Effector CD4-positive, alpha-beta T cell (primary cell): Measurements from ENCODE around the gene MAD1L1.

Experiments used
- DNase-seq: peaks from one replicate; pipeline ENCODE4 v3.0.0-alpha.2; 2020

The MAD1L1 gene

DNA sequence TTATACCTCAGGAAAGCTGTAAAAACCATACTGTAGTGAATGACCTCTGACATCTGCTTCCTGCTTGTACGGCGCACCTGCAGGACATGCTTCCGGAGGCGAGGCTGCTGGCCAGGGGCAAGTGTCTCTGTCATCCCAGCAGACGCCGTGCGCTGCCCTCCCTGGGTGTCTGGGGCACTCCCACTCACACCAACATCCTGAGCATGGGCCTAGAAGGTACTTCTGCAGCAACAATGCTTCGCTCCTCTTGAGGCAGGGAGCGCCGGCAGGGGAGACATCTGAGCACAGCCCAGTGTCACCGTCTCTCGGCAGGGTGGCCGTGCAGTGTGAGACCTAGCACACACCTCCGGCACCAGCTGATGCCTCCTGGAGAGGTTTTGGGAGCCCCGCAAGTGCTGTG, 269.2 kb downstream of the MAD1L1 start:
- DNase-seq = no peak

DNA sequence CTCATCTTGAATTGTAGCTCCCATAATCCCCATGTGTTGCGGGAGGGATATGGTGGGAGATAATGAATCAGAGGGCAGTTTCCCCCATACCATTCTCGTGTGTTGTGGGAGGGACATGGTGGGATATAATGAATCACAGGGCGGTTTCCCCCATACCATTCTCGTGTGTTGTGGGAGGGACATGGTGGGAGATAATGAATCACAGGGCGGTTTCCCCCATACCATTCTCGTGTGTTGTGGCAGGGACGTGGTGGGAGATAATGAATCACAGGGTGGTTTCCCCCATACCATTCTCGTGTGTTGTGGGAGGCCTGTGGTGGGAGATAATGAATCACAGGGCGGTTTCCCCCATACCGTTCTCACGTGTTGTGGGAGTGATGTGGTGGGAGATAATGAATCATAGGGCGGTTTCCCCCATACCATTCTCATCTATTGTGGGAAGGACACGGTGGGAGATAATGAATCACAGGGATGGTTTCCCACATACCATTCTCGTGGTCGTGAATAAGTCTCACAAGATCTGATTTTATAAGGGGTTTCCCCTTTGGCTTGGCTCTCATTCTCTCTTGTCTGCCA, 271.0 kb downstream of the MAD1L1 start:
- DNase-seq = peak; percentile 31

DNA sequence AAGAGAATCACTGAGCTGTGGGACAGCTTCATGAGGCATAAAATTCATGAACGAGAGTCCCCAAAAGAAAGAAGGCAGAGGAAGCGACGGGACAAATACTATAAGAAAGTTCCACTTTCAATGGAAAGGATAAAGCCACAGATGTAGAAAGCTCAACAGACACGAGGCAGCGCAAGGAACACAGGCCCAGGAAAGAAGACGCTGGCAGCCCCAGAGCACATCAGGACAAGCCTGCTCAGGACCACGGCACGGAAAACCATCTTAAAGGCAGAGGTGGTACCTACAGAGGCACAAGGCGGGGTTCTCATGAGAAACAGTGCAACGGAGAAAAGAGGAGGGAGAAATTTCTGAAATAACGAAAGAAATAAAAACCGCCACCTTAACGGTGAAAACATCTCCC, 273.4 kb downstream of the MAD1L1 start:
- no peak for DNase-seq

DNA sequence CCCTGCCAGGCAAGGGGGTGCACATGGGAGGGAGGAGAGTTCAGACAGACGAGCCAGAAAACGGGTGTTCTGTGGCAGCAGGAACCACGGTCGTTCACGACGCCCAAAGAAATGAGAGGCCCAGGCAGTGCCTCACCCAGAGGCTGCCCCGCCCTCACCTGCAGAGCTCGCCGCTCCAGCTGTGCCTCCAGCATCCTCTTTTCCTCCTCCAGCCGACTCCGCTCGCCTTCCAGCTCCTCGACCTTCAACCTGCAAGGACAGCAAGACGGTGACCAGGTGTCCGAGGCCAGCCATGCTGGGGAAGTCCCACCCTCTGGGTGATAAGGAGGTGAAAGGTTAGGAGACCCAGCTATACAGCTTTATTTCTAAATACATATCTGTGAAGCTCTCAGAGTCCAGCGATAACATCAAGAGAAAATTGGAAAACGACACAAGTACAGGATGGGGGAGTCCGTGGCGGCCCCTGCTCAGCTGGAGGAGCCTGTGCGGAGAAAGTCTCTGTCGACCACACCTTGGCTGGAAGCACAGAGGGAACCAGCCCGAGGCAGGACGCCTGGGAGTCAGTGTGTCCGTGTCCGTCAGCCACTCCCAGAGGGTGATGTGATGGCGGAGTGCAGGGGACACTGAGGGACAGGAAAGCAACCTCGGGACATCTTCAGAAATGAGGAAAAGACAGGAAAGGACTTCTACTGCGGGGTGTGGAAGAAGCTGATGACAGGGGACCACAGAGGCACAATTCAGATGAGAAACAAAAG, 275.1 kb downstream of the MAD1L1 start:
- no peak for DNase-seq

DNA sequence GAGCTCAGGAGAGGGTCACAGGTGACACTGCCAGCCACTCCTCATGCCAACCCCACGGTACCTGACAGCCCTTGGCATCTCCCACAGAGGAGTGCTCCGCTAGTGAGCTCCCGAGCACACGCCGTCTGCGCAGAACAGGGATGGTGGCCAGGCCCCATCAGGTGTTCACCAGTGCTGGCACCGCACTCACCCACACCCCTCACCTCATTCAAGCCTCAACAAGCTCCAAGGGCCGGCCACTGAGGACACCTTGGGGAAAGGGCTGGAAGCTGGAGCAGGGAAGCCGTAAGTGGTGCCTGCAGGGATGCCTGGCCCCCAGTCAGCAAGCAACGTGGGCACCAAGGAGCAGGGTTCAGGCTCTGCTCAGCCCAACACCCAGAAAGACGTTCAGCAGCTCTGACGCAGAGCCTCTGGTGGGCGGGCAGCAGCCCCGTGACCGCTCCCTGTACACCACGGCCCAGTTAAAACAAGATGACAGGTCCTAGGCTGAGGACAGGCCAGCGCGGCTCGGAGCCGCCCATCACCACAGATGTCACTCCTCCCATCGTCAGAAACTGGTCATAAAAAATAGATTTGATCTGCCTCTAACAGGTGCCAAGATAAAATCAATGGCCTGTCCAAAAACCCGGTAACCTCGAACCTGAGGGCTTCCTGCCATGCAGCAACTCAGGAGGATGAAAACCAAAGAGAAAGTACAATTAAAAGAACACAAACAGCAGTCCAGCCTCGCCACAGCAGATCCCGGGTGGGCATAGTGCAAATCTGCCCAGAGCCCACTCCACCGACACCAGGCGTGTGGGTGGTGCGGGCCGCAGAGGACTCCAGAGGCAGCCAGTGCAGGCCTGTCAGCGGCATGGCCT, 275.9 kb downstream of the MAD1L1 start:
- no peak for DNase-seq

DNA sequence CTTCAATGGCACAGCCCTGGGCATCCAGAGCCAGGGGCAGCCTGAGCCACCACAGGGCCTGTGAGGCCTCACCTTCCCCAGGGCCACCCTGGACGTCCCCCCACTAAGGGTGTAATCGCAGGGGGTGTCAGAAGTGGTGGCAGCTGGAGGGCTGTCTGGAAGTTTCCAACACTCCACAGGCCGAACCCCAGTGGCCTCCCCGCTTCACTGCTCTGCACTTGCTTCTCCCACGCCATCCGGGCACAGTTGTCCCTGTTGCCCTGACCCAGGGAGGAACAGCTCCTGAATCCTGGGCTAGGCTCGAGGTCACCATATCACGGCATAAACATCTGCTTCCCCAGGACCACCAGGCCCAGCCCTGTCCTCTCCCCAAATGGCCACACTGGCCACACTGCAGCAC, 276.6 kb downstream of the MAD1L1 start:
- no peak for DNase-seq

DNA sequence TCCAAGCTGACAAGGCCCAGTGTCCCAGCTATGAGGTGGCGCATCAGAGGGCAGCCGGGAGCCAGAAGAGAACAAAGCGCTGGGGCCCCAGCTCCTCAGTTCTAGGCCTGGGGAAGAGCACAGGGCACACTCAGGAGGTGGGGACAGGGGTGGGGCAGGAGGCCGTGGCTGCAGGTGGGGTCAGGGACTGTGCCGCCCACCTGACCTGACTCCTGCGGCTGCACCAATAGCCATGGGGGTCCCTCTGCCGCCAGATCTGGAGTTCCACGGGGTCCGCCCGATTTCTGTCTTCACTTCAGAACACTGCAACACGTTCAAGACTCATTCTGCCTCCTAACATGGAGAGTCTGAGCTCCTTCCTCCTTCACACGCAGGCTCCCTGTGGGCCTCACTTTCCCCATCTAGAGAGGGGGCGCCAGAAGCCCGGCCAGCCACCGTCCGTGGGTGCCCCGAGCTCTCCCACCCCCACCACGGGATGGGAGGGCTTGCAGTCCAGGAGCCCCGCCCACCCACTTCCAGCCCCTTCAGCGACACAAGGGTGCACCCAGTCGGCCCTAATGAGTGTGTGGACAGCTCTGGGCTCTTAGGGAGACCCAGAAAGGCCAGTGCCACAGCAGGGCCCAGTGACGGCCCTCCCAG, 278.3 kb downstream of the MAD1L1 start:
- DNase-seq = no peak

DNA sequence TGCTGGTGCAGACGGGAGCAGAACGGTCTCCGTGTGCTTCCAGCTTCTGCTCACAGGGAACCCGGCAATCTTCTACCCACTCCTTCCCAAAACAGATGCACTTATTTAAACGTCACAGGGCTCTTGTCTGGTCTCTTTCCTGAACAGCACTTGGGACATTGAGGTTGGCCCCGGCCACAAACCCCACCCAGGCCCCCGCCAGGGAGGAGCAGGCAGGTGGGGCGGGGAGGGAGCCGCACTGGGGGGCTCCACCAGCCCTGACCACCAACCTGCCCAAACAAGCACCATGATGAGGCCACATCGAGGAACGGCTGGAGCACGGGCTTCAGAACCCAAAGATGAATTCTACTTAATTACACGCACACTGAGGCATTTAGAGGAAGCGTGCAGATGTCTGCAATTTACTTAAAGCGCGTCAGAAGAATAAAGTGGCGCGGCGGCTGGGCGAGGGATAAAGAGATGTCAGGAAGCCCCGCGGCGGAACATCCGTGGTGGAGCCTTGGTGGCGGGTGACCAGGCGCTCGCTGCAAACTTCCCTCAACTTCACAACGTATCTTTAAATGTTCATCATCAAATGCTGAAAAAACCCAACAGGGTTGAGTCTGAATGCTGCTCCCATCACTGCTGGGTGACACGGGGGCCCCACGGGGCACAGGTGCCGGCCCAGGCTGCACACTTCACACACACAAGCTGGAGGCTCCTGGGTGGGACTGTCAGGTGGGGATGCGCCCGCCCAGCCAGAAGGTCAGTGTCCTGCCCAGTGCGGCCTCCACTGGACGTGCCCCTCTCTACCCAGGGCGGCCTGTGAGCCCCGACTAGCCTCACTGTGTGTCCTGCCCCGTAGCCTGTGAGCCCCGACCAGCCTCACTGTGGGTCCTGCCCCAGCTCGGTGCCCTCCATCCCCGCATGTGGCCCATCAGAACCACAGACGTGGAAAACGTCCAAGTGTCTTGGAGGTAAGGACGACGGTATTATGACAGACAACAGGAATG, 279.2 kb downstream of the MAD1L1 start:
- DNase-seq = no peak

DNA sequence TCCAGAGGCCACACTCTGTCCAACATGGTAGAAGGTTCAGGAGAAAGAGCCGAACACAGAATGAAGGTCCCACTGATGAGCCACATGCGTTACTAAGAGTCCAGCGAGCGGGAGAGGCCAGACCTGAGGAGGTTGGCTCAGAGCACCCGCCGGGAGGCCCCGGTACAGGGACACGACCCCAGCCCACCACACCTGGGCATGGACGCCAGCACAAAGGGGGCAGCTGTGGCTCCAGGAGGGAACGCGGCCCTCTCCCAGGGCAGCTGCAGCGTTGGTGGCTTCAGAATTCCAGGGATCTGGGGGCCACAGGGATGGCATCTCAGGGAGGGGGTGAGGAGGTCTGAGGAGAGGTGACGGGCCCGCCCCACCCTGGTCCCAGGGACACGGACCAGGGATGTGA, 280.0 kb downstream of the MAD1L1 start:
- no peak for DNase-seq

DNA sequence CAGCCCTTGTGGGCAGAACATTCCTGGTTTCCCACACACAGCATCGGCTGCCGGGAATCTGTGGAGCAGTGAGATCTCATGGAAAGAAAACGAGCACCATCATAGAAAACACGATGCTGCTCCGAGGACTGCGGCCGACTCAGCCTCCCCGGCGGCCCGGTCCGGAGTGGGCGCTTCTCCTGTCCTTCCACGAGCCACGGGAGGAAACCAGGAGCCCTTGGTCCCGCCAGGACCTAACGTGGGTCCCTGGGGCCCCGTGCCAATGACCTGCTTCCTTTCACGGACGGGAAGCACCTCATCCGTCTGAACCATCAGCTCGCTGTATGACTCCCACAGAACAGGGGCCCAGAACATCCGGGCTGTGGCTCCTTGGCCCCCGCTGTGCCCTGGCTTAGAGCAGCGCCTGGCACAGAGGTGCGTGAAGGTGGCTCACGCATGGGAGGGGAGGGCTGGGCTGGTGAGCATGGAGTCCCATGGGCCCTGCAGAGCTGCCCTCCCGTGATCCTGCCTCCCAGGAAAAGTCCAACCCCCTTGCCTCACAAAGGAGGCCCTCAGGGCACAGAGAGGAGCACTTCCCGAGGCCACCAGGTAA, 280.5 kb downstream of the MAD1L1 start:
- no peak for DNase-seq

DNA sequence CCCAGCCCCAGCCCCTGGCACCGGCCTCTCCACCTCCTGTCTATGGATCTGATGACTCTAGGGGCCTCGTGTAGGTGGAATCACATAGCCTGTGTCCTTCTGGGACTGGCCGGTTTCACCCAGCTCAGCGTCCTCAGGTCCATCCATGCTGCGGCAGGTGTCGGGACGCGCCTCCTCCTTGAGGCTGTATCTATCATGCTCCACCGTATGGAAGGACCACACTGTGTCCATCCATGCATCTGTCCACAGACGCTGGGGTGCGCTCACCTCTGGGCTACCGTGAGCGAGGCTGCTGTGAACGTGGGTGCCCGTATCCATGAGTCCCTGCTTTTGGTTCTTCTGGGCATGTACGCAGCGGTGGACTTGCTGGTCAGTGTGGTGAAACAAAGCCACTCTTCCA, 281.1 kb downstream of the MAD1L1 start:
- no peak for DNase-seq

DNA sequence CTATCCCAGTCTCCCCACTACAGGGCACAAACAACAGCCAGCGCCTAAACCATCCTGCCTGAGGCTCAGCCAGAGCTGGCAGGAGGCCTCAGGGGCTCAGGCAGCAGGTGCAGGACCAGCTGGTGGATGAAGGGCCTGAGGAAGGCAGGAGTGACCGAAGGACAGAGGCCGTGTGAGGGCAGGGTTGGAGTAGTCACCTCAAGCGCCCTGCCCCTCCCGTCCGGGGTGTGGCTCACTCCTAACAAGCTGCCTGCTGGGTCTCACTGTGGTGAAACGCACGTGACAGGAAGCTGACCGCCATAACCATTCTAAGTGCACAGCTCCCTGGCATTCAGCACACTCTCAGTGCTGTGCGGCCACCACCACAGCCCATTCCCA, 281.6 kb downstream of the MAD1L1 start:
- DNase-seq = no peak

DNA sequence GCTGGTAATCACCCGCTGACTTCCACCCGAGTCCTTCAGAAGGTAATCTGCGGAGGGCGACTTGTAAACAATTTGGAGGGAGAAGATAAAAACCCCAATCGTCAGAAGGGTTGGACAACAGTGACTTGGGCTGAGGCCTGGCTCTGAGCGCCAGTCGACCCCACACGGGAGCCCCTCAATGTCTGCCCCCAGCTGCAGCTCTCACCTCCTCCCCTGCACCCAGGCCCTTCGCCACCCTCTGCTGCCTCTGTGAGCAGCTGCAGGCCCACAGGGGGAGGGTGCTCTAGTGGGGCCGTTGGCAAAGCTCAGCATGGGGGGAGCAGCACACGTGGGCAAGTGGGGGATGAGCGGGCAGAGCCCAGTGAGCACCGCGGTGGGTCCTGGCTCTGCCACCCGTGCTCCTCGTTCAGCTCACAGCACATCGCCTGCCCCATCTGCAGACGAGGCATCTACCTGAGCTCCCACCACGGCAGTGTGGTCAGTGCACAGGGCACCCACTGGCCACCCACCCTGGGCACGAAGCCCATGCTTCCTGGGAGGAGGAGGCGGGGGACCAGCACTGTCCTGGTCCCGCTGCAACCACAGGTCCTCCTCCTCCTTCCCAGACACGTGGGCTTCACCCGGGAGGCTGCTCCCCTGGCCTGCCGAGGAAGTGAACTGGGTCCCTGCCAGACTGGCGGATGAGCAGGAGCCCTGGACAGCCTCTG, 282.1 kb downstream of the MAD1L1 start:
- DNase-seq = no peak

DNA sequence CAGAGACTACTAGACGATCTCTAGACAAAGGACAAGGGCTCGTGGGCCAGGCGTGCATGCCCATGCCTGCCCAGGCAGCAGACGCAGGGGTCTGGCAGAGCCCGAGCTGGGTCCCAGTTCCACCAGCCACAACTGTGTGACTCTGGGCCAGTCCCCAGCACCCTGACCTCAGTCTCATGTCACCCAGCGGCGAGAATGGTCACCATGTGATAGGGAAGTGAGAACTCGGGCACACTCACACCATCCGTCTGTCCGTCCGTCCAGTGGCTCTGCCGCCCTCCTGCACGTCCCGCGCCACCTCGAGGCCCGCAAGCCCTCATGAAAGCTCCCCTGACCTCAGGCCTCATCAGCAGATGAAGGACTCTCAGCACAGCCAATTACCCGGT, 282.7 kb downstream of the MAD1L1 start:
- no peak for DNase-seq

DNA sequence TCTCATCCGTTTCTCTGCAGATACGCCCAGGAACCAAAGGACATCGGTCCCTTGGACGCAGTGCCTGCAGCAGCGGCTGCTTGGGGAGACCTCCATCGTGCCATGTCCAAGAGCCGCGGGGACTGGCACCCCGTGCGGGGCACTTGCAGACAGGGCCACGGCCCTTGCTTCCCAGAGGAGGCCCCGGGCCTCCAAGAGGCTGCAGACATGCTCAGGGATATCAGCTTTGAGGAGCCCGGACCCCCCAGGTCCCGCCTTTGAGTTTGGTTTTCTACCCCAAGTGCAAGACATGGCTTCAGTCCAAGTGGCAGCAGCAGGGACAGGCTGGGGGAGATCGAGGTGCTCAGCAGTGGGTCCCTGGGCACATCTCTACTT, 283.1 kb downstream of the MAD1L1 start:
- DNase-seq = no peak

DNA sequence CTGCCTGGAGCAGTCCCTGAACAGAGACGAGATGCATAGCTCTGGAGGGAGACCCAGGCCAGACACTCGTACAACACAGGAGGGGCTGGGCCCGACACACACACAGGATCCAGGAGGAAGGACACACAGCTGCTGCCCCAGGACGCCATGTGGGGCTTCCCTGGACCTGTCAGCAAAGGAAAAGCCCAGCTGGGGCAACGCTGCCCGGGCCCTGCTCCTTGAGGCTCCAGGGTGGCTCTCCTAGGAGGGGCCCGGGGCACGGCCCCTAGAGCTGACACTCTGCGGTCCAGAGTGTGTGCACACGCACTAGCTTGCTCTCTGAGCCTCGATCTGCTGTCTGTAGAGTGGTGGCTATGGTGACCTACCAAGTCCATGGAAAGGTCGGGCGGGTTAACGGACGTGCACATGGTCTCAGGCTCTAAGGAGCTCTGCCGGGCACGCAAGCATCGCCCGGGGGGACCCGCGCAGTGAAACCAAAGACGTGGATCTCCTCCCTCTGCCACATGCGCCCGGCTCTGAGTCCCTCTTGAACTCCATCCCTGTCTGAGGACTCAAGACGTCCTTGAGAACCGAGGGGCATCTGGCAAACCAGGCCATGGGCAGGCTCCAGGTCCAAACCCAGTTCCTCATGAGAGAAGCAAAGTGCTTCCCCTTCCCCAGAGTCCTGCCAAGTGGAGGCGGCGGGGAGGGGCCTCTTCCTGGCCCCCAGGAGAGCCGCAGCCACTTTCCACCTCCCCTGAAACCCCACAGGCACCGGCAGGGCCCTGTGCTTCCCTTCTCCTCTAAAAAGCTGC, 283.7 kb downstream of the MAD1L1 start:
- DNase-seq = no peak

DNA sequence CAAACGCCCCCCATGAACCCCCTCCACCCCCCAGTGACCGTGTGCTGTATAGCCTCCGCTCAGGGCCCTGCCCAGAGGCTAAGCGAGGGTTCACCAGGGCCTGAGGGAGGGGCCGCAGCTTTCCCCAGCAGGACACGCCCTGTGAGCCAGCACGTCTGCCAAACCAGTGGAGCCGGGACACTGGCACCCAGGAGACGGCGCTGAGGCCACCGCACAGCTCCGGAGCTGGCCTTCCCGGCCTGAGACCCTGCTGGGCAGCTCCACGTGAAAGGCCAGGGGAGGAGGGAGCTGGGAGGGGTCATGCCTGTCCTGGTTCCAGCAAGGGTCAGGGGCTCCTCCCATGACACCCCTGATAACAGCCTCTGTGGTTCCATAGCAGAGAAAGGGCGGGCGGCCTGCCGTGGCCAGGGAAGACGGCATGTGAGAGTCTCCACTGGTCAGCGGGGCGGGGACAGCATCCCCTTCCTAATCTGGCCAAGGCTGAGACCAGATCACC, 284.4 kb downstream of the MAD1L1 start:
- no peak for DNase-seq

DNA sequence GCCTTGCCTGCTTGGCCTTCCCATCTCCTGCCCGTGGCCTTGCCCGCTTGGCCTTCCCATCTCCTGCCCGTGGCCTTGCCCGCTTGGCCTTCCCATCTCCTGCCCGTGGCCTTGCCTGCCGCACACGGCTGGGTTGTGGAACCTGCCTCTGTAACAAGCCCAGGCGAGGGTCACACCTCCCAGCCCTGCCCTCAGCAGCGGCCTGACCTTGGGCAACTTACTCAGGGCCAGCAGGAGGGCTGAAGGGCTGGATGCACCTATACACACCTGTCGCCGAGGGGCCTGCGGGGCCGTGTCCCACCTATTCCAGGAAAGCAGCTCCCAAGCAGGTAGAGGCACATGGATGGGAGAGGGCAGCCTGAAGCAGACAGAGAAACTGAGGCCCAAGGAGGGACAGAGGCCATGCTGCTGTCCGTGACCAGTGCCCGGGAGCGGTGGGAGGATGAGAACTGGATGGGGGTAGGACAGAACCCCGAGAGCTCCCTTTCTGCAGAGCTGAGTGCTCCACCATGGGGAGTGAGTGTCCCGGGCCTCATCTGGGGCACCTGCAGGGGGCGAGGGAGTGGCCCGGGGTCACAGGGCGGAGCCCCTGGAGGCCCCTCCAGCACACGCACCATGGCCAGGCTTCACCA, 285.0 kb downstream of the MAD1L1 start:
- no peak for DNase-seq

DNA sequence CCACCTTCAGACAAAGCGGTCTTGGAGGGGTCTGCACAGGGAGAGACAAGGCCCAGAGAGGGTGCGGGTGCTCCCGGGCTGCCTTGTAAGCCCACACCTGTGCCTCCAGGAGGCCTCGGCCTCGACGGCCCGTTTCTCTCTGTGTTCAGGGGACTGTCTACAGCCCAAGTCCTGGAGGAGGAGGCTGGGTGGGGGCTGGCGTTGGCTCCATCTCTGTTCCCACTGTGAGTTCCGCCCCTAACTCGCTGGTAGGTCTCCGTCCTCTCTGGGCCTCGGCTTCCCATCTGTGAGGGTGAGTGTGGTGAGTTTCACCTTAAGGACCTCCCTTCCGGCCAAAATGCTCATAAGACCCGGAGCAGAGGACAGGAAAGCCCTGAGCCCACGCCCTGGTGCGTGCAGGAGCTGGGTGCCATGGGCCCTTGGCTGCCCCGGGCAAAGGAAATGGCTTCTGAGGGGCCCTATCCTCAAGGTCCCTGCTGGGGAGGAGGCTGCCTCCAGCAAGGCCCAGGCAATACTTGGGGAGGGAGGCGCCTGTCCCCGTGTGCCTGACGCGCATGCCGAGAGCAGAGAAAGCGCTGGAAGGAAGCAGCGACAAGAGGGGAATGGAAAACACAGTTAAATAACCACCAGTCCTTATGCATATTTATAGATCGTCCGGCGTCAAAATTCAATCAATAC, 285.8 kb downstream of the MAD1L1 start:
- no peak for DNase-seq
